ENCODE measurements around the gene CYFIP2. TPM values are rescaled to one million over a fixed set of nuclear protein-coding genes. Genes with fewer than 3 reads are reported as not detected.

The CYFIP2 gene
- total RNA-seq, 2 donors from 2014 or later: 17.8 to 25.2 TPM

- H3K4me1 ChIP-seq (replicated peaks): no peaks in the 10 kb centered on the region
- 68% methylated on average over 7 of the region's 7 CpGs for WGBS
- H3K27ac ChIP-seq: no peak overlapping the region
- H3K27me3 ChIP-seq (replicated peaks; ENCODE audit: insufficient read depth): no peaks in the 10 kb centered on the region
- no peak for DNase-seq (ENCODE audit: low spot score)
- H3K9me3 ChIP-seq: no peaks in the 10 kb centered on the region
- intact Hi-C loops (cut with DNase I): no loop called here
- TF ChIP-seq POLR2AphosphoS5 (IDR thresholded peaks at IDR 0.05) (no peak), CTCF (IDR thresholded peaks at IDR 0.05) (no peak), POLR2A (IDR thresholded peaks at IDR 0.05) (no peak)
- H3K36me3 ChIP-seq: no peaks in the 10 kb centered on the region
- no peak overlapping the region for H3K4me3 ChIP-seq
Observed at GRCh38 chr5:157350939-157351801, 85.2 kb downstream of the CYFIP2 start.

GRCh38 chr5:157351802-157352092, 85.8 kb downstream of the CYFIP2 start:
- Histone ChIP-seq H3K9me3 (no peaks in the 10 kb centered on the region), H3K36me3 (no peaks in the 10 kb centered on the region), H3K27ac (no peak overlapping the region), H3K4me1 (replicated peaks) (no peaks in the 10 kb centered on the region), H3K27me3 (replicated peaks; ENCODE audit: insufficient read depth) (no peaks in the 10 kb centered on the region), H3K4me3 (no peak overlapping the region)
- 100% methylated on average over 1 of the region's 1 CpG for WGBS
- TF ChIP-seq POLR2AphosphoS5 (IDR thresholded peaks at IDR 0.05) (no peak), CTCF (IDR thresholded peaks at IDR 0.05) (no peak), POLR2A (IDR thresholded peaks at IDR 0.05) (no peak)
- no peak for DNase-seq (ENCODE audit: low spot score)
- intact Hi-C loops (cut with DNase I): no loop called here

GRCh38 chr5:157352756-157353340, 86.9 kb downstream of the CYFIP2 start:
- no peaks in the 10 kb centered on the region for H3K27me3 ChIP-seq (replicated peaks; ENCODE audit: insufficient read depth)

GRCh38 chr5:157354800-157355199, 88.9 kb downstream of the CYFIP2 start:
- no peaks in the 10 kb centered on the region for H3K9me3 ChIP-seq
- no peaks in the 10 kb centered on the region for H3K27me3 ChIP-seq (replicated peaks; ENCODE audit: insufficient read depth)
- no peaks in the 10 kb centered on the region for H3K4me1 ChIP-seq (replicated peaks)
- TF ChIP-seq POLR2A (IDR thresholded peaks at IDR 0.05): no peak
- no peak for TF ChIP-seq POLR2AphosphoS5 (IDR thresholded peaks at IDR 0.05)
- no peak for TF ChIP-seq CTCF (IDR thresholded peaks at IDR 0.05)
- H3K4me3 ChIP-seq: no peak overlapping the region
- WGBS: 70% methylated on average over 5 of the region's 5 CpGs
- no peaks in the 10 kb centered on the region for H3K36me3 ChIP-seq
- DNase-seq (ENCODE audit: low spot score): no peak
- intact Hi-C loops (cut with DNase I): no loop called here
- H3K27ac ChIP-seq: no peak overlapping the region

More at GRCh38 chr5:157352756-157353340, 86.9 kb downstream of the CYFIP2 start:
- TF ChIP-seq CTCF (IDR thresholded peaks at IDR 0.05) (no peak), POLR2AphosphoS5 (IDR thresholded peaks at IDR 0.05) (no peak), POLR2A (IDR thresholded peaks at IDR 0.05) (no peak)
- Histone ChIP-seq H3K36me3 (no peaks in the 10 kb centered on the region), H3K4me3 (no peak overlapping the region), H3K27ac (no peak overlapping the region), H3K9me3 (no peaks in the 10 kb centered on the region), H3K4me1 (replicated peaks) (no peaks in the 10 kb centered on the region)
- intact Hi-C loops (cut with DNase I): no loop called here
- DNase-seq (ENCODE audit: low spot score): no peak
- 93% methylated on average over 12 of the region's 12 CpGs for WGBS

- TF ChIP-seq CTCF (IDR thresholded peaks at IDR 0.05) (no peak), POLR2AphosphoS5 (IDR thresholded peaks at IDR 0.05) (no peak), POLR2A (IDR thresholded peaks at IDR 0.05) (no peak)
- Histone ChIP-seq H3K27me3 (replicated peaks; ENCODE audit: insufficient read depth) (no peaks in the 10 kb centered on the region), H3K9me3 (no peaks in the 10 kb centered on the region), H3K4me1 (replicated peaks) (no peaks in the 10 kb centered on the region), H3K27ac (no peak overlapping the region), H3K36me3 (no peaks in the 10 kb centered on the region), H3K4me3 (no peak overlapping the region)
- intact Hi-C loops (cut with DNase I): no loop called here
- DNase-seq (ENCODE audit: low spot score): no peak
- WGBS: 92% methylated on average over 3 of the region's 3 CpGs
Observed at GRCh38 chr5:157356576-157356975, 90.7 kb downstream of the CYFIP2 start.

Measured in prostate gland (tissue), 2 donors.